Measurements from ENCODE around the gene PTPRF. TPM values are rescaled to one million over a fixed set of nuclear protein-coding genes. Genes with fewer than 3 reads are reported as not detected.
"Not testable (repeated sequence)": the region's sequence is repeated elsewhere in the genome, so short reads cannot be mapped to it uniquely, and the experiment has no call there.

PTPRF gene
- total RNA-seq, 1 donor from 2014 or later, result 66.7 TPM

DNA sequence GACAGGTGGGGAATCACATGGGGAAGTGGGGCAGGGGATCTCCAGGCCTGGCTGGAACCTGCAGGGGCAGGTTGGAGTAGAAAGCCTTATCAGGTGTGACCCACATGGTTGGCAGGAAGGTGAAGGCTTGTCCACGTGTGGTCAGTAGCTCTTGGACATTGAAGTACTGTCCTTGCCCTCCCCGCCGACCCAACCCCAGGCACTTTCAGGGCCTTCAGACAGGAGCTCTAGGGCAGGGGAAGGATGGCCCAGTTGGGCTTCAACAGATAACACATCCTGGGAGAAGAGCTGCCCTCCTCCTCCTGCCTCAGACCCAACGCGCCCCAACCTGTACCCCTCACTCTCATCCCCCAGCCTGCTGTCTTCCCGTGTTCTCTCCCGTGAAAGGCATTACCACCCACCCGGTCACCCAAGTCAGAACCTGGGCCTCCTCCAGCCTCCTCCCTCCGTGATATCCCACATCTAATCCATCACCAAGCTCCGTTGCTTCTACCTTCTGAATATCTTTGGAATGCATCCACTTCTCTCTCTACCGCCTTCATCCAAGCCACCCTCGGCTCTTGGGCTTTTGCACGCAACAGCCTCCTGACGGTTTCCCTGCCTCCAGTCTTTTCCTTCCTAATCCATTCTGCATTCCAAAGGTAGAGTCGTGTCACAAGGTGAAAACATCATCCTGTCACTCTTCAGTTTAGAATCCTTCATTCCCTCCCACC, 15.9 kb downstream of the PTPRF start:
- H3K36me3 Mint-ChIP-seq (ENCODE audit: low read depth), result peaks cover 5% of the 10 kb centered on the region
- no peaks in the 10 kb centered on the region for H3K27me3 Mint-ChIP-seq (ENCODE audit: low read depth)
- TF ChIP-seq, protein P1, sequence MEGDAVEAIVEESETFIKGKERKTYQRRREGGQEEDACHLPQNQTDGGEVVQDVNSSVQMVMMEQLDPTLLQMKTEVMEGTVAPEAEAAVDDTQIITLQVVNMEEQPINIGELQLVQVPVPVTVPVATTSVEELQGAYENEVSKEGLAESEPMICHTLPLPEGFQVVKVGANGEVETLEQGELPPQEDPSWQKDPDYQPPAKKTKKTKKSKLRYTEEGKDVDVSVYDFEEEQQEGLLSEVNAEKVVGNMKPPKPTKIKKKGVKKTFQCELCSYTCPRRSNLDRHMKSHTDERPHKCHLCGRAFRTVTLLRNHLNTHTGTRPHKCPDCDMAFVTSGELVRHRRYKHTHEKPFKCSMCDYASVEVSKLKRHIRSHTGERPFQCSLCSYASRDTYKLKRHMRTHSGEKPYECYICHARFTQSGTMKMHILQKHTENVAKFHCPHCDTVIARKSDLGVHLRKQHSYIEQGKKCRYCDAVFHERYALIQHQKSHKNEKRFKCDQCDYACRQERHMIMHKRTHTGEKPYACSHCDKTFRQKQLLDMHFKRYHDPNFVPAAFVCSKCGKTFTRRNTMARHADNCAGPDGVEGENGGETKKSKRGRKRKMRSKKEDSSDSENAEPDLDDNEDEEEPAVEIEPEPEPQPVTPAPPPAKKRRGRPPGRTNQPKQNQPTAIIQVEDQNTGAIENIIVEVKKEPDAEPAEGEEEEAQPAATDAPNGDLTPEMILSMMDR (IDR thresholded peaks at IDR 0.05), result no peak
- H3K9me3 Mint-ChIP-seq (ENCODE audit: low read depth), result no peaks in the 10 kb centered on the region
- H3K4me1 Mint-ChIP-seq (ENCODE audit: low read depth), result peaks cover 3% of the 10 kb centered on the region
- DNase-seq (ENCODE audit: low spot score), result no peak
- no peak overlapping the region for H3K27ac Mint-ChIP-seq (ENCODE audit: unreplicated experiment)
- no peak overlapping the region for H3K4me3 Mint-ChIP-seq (ENCODE audit: unreplicated experiment)

DNA sequence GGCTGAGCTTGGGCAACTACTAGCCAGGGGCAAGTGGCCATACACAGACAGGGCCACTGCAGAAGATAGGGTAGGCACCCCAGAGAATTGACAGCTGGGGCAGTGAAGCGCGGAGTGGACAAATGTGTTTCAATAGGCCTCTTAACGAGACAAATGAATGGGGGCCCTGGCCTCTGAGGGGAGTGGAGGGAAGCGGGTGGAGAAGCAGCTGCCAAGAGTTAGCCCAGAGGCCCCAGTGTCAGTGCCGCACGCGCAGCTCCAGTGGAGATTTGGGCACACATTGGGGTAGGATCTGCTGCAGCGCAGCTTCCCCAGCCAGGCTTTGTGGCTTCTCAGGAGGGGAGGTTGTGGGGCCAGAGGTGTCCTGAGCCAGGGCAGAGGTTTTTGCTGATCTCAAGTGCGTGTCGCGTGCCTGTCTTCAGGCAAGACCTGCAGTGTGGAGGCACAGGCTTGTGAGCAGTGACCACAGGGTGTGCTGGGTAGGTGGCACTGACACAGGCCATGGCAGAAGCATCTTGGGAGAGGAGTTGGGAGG, 16.9 kb downstream of the PTPRF start:
- no peak overlapping the region for H3K4me3 Mint-ChIP-seq (ENCODE audit: unreplicated experiment)
- no peak for DNase-seq (ENCODE audit: low spot score)
- no peaks in the 10 kb centered on the region for H3K27me3 Mint-ChIP-seq (ENCODE audit: low read depth)
- peaks cover 5% of the 10 kb centered on the region for H3K36me3 Mint-ChIP-seq (ENCODE audit: low read depth)
- no peaks in the 10 kb centered on the region for H3K9me3 Mint-ChIP-seq (ENCODE audit: low read depth)
- H3K4me1 Mint-ChIP-seq (ENCODE audit: low read depth), result peaks cover 3% of the 10 kb centered on the region
- TF ChIP-seq, protein P1 (IDR thresholded peaks at IDR 0.05), result no peak
- H3K27ac Mint-ChIP-seq (ENCODE audit: unreplicated experiment), result no peak overlapping the region

DNA sequence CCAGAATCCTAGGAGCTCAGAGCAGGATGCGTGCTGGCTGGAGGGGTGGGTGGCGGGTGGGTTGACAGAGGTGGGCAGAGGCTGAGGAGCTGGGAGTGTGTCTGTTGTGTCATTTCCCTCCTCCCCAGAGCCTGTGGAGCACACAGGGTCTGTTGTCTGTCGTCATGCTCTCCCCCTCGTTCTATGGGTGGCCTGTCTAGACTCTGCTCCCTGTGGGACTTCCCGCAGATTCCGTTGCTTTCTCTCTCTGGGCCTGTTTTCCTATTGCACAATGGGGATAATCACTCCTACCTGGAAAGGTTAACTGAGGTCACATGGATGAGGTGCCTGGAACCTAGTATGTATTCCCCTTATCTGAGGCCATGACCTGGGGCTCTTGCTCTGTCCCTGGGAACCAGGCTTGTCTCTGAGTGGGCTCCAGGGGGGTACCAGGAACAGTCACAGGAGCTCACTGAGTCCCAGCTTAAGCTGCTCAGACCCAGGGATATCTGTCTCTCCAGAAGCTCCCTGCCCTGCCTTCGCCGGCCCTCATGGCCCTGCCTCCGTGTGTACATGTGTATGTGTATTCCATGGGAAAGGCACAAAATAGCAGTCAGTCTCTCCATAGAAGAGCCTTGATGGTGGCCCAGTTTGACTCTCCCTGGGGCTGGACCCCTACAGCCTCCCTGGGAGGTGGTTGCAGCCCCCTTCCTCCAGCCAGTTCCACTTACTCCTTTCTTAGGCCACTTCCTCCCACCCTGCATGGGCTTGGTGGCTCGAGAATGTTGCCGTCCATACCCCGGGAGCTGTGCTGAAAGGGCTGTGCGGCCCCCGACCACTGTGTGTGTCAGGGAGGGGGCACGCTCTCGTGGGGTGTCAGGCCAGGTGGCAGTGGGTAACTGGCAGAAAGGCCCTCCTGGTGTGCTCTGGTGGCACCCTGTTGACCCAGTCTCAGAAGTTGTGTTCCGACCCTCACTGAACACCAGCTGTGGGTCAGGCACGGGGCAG, 17.9 kb downstream of the PTPRF start:
- no peaks in the 10 kb centered on the region for H3K9me3 Mint-ChIP-seq (ENCODE audit: low read depth)
- H3K27ac Mint-ChIP-seq (ENCODE audit: unreplicated experiment), result no peak overlapping the region
- no peak overlapping the region for H3K4me3 Mint-ChIP-seq (ENCODE audit: unreplicated experiment)
- TF ChIP-seq, protein P1 (IDR thresholded peaks at IDR 0.05), result no peak
- H3K4me1 Mint-ChIP-seq (ENCODE audit: low read depth), result peaks cover 3% of the 10 kb centered on the region
- H3K27me3 Mint-ChIP-seq (ENCODE audit: low read depth), result no peaks in the 10 kb centered on the region
- H3K36me3 Mint-ChIP-seq (ENCODE audit: low read depth), result peaks cover 5% of the 10 kb centered on the region
- no peak for DNase-seq (ENCODE audit: low spot score)

DNA sequence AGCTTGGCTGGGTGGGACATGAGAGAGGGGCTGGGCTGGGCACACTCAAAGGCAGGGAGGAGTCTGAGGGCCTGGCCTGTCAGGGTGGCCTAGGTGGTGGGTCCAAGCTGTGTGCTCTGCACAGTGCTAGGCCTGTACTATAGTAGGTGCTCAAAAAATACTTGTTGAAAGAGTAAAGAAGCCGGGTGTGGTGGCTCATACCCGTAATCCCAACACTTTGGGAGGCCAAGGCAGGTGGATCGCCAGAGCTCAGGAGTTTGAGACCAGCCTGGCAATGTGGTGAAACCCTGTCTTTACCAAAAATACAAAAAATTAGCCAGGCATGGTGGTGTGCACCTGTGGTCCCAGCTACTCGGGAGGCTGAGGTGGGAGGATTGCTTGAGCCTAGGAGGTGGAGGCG, 18.7 kb downstream of the PTPRF start:
- peaks cover 10% of the 10 kb centered on the region for H3K36me3 Mint-ChIP-seq (ENCODE audit: low read depth)
- H3K9me3 Mint-ChIP-seq (ENCODE audit: low read depth); H3K4me3 Mint-ChIP-seq (ENCODE audit: unreplicated experiment); H3K4me1 Mint-ChIP-seq (ENCODE audit: low read depth); DNase-seq (ENCODE audit: low spot score); H3K27ac Mint-ChIP-seq (ENCODE audit: unreplicated experiment); H3K27me3 Mint-ChIP-seq (ENCODE audit: low read depth): not testable (repeated sequence)

DNA sequence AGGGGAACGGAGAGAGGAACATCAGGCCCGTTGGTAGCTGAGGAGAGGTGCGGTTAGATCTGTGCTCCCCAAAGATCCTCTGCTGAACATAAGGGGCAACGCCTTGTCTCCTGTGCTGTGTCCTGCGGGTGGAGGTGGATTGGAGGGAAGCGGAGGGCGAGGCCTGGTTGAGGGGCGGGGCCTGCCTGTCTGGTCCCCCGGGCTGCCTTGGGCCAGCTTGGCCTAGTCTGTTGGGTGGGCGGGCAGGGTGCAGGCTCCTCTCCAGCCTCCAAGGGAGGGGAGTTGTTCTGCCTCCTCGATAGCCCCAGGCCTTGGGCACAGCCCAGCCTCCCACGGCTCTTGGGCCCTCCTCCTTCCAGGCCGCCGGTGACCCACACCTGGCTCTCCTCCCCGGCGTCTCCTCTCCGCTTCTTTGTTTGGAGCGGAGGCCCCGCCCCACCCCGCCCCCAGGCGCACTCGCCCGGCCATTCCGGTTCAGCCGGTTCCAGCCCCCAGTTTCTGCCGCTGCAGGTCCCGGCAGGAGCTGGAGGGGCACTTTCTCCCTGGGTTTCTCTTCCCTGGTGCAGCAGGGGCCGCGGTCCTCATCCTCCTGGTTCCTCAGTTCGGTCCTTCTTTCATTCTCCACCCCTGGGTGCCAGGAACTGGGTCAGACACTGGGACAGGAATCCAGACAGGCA, 19.4 kb downstream of the PTPRF start:
- Mint-ChIP-seq H3K9me3 (ENCODE audit: low read depth) (no peaks in the 10 kb centered on the region), H3K4me1 (ENCODE audit: low read depth) (peaks cover 3% of the 10 kb centered on the region), H3K27ac (ENCODE audit: unreplicated experiment) (no peak overlapping the region), H3K4me3 (ENCODE audit: unreplicated experiment) (no peak overlapping the region), H3K27me3 (ENCODE audit: low read depth) (no peaks in the 10 kb centered on the region), H3K36me3 (ENCODE audit: low read depth) (peaks cover 11% of the 10 kb centered on the region)
- TF ChIP-seq, protein P1 (IDR thresholded peaks at IDR 0.05), result no peak
- no peak for DNase-seq (ENCODE audit: low spot score)
